ENCODE results near the gene XCR1.

GRCh38 chr3:46012246-46012645, 15.0 kb downstream of the XCR1 start:
- TF ChIP-seq EZH2 (IDR thresholded peaks at IDR 0.05; ENCODE audit: insufficient read depth, poor library complexity, severe bottlenecking) (no peak), EZH2phosphoT487 (IDR thresholded peaks at IDR 0.05; ENCODE audit: insufficient read depth, low read depth) (no peak)

Measured in GM23248 (cell line).